MM.1S (cell line): ENCODE results near the gene SMC5.

Source experiments
- EZH2 ChIP-seq: fragments of 300-600 bp; sonication (generic); optimal IDR thresholded peaks from 2 replicates; pipeline ENCODE3; 2017; ENCODE audit warnings: low read depth, mild to moderate bottlenecking, antibody characterized with exemption, low read length, mixed read lengths
- EZH2phosphoT487 ChIP-seq: fragments of 300-600 bp; sonication (generic); IDR thresholded peaks from 2 replicates; pipeline ENCODE4 v1.6.1; 2018; ENCODE audit warnings: antibody characterized with exemption, low read length

- TF ChIP-seq EZH2 (no peak), EZH2phosphoT487 (no peak)
Measured at GRCh38 chr9:70324963-70325362, 66.2 kb downstream of the SMC5 start.
